Measurements from ENCODE around the gene KCNG2. TPM values are rescaled to one million over a fixed set of nuclear protein-coding genes. Genes with fewer than 3 reads are reported as not detected.

Gene KCNG2
- total RNA-seq, 1 donor from 2014 or later: not detected

GRCh38 chr18:79792988-79793355 is 4.8 kb upstream of the KCNG2 start:
- intact Hi-C loops (cut with DNase I): no loop called here

GRCh38 chr18:79794846-79795245 is 2.9 kb upstream of the KCNG2 start:
- no peak for DNase-seq (ENCODE audit: missing footprints)
- no peak for ATAC-seq
- intact Hi-C loops (cut with DNase I): no loop called here

More at GRCh38 chr18:79792988-79793355, 4.8 kb upstream of the KCNG2 start:
- DNase-seq (ENCODE audit: missing footprints): no peak
- no peak for ATAC-seq

- intact Hi-C loops (cut with DNase I): no loop called here
- DNase-seq (ENCODE audit: missing footprints): no peak
- ATAC-seq: no peak
These were observed 2.3 kb upstream of the KCNG2 start for GRCh38 chr18:79795446-79795845.

- ATAC-seq: no peak
- intact Hi-C loops (cut with DNase I): no loop called here
- no peak for DNase-seq (ENCODE audit: missing footprints)
These were observed 1.7 kb upstream of the KCNG2 start for GRCh38 chr18:79796016-79796415.

GRCh38 chr18:79796531-79797405 is 970 bp upstream of the KCNG2 start:
- no peak for DNase-seq (ENCODE audit: missing footprints)
- intact Hi-C loops (cut with DNase I): no loop called here

GRCh38 chr18:79798346-79798998 is 734 bp downstream of the KCNG2 start:
- intact Hi-C loops (cut with DNase I): no loop called here
- ATAC-seq (peak; percentile 16), DNase-seq (ENCODE audit: missing footprints) (no peak)

More at GRCh38 chr18:79796531-79797405, 970 bp upstream of the KCNG2 start:
- ATAC-seq: no peak

GRCh38 chr18:79798999-79799370 is 1.2 kb downstream of the KCNG2 start:
- intact Hi-C loops (cut with DNase I): no loop called here
- no peak for DNase-seq (ENCODE audit: missing footprints)
- ATAC-seq: no peak

- intact Hi-C loops (cut with DNase I): no loop called here
- DNase-seq (ENCODE audit: missing footprints) (no peak), ATAC-seq (no peak)
These were observed 2.1 kb downstream of the KCNG2 start for GRCh38 chr18:79799619-79800370.

- ATAC-seq (no peak), DNase-seq (ENCODE audit: missing footprints) (no peak)
- intact Hi-C loops (cut with DNase I): no loop called here
These were observed 2.8 kb downstream of the KCNG2 start for GRCh38 chr18:79800371-79801180.

- DNase-seq (ENCODE audit: missing footprints): no peak
- ATAC-seq: no peak
- intact Hi-C loops (cut with DNase I): no loop called here
These were observed 3.5 kb downstream of the KCNG2 start for GRCh38 chr18:79801217-79801616.

GRCh38 chr18:79801641-79802040 is 3.9 kb downstream of the KCNG2 start:
- intact Hi-C loops (cut with DNase I): no loop called here
- DNase-seq (ENCODE audit: missing footprints): no peak
- ATAC-seq: no peak

- intact Hi-C loops (cut with DNase I): no loop called here
- no peak for ATAC-seq
- no peak for DNase-seq (ENCODE audit: missing footprints)
These were observed 4.6 kb downstream of the KCNG2 start for GRCh38 chr18:79802298-79802697.

- DNase-seq (ENCODE audit: missing footprints): no peak
- no peak for ATAC-seq
These were observed 5.9 kb downstream of the KCNG2 start for GRCh38 chr18:79803611-79804051.

GRCh38 chr18:79804130-79804787 is 6.5 kb downstream of the KCNG2 start:
- DNase-seq (ENCODE audit: missing footprints): no peak

More at GRCh38 chr18:79803611-79804051, 5.9 kb downstream of the KCNG2 start:
- intact Hi-C loops (cut with DNase I): no loop called here

GRCh38 chr18:79805211-79805887 is 7.6 kb downstream of the KCNG2 start:
- ATAC-seq: no peak
- DNase-seq (ENCODE audit: missing footprints): no peak
- intact Hi-C loops (cut with DNase I): no loop called here

More at GRCh38 chr18:79804130-79804787, 6.5 kb downstream of the KCNG2 start:
- intact Hi-C loops (cut with DNase I): no loop called here
- ATAC-seq: no peak

GRCh38 chr18:79805926-79806487 is 8.3 kb downstream of the KCNG2 start:
- intact Hi-C loops (cut with DNase I): no loop called here
- DNase-seq (ENCODE audit: missing footprints) (no peak), ATAC-seq (no peak)
